Measurements from ENCODE around the gene MYBPHL. TPM values are rescaled to one million over a fixed set of nuclear protein-coding genes. Genes with fewer than 3 reads are reported as not detected.

MYBPHL gene
- total and polyA plus RNA-seq, 2 experiments from 2014 or later: not detected

GRCh38 chr1:109304226-109304920, 2.4 kb downstream of the MYBPHL start:
- no peaks in the 10 kb centered on the region for H3F3A ChIP-seq (replicated peaks; ENCODE audit: low read depth)
- H3K9me2 ChIP-seq (ENCODE audit: insufficient read depth): no peaks in the 10 kb centered on the region
- Mint-ChIP-seq H3K36me3 (ENCODE audit: low read depth) (no peaks in the 10 kb centered on the region), H3K4me1 (peaks cover 20% of the 10 kb centered on the region), H3K4me3 (no peak overlapping the region), H3K9me3 (no peaks in the 10 kb centered on the region), H3K27me3 (ENCODE audit: insufficient read depth, low read depth, poor library complexity) (peaks cover 8% of the 10 kb centered on the region), H3K27ac (no peak overlapping the region)
- H3K27me3 ChIP-seq (ENCODE audit: insufficient read depth): no peaks in the 10 kb centered on the region
- H3K4me3 ChIP-seq: no peak overlapping the region
- H3K27ac ChIP-seq (ENCODE audit: low read depth): no peak overlapping the region
- no peak for TF ChIP-seq REST (IDR thresholded peaks at IDR 0.05; ENCODE audit: unreplicated experiment)
- no peak for TF ChIP-seq ZNF114 (CRISPR knock-in tag; IDR thresholded peaks at IDR 0.05)
- no peak for TF ChIP-seq ZNF462 (CRISPR knock-in tag; IDR thresholded peaks at IDR 0.05)
- no peak for TF ChIP-seq NANOG (IDR thresholded peaks at IDR 0.05; ENCODE audit: borderline replicate concordance)
- TF ChIP-seq JUNB (IDR thresholded peaks at IDR 0.05; ENCODE audit: unreplicated experiment): no peak
- TF ChIP-seq EZH2 (IDR thresholded peaks at IDR 0.05; ENCODE audit: low read depth, unreplicated experiment): no peak
- no peak for TF ChIP-seq EZH2phosphoT487 (IDR thresholded peaks at IDR 0.05; ENCODE audit: unreplicated experiment)
- no peak for TF ChIP-seq STAT1 (IDR thresholded peaks at IDR 0.05; ENCODE audit: unreplicated experiment)
- no peak for TF ChIP-seq CREB1 (CRISPR knock-in tag; IDR thresholded peaks at IDR 0.05; ENCODE audit: low read depth)
- TF ChIP-seq ETS1 (IDR thresholded peaks at IDR 0.05): no peak
- TF ChIP-seq CTCF (conservative IDR thresholded peaks at IDR 0.05; ENCODE audit: low read depth in 2 of 2): no peak
- TF ChIP-seq ZNF331 (CRISPR knock-in tag; IDR thresholded peaks at IDR 0.05; ENCODE audit: low read depth): no peak
- TF ChIP-seq POLR2AphosphoS5 (IDR thresholded peaks at IDR 0.05; ENCODE audit: low read depth): no peak
- DNase-seq (ENCODE audit: low spot score): no peak
- ATAC-seq: no peak
- H2AFZ ChIP-seq: no peak overlapping the region
- H4K20me1 ChIP-seq (replicated peaks; ENCODE audit: insufficient read depth): no peaks in the 10 kb centered on the region; the same call in 1 of the 2 replicates
- H3K79me2 ChIP-seq (replicated peaks; ENCODE audit: insufficient read depth): no peaks in the 10 kb centered on the region
- H3K4me1 ChIP-seq (ENCODE audit: insufficient read depth): peaks cover 12% of the 10 kb centered on the region; the same call in 1 of the 2 replicates
- H3K36me3 ChIP-seq (ENCODE audit: insufficient read depth): no peaks in the 10 kb centered on the region
- no peak overlapping the region for H3K4me2 ChIP-seq

Data from GM23338 (cell line).